Measurements from ENCODE around the gene TM4SF20.
"Not testable (repeated sequence)": the region's sequence is repeated elsewhere in the genome, so short reads cannot be mapped to it uniquely, and the experiment has no call there.

The TM4SF20 gene

GRCh38 chr2:227398684-227399670 lies 19.9 kb upstream of the TM4SF20 start:
- DNase-seq, result no peak

GRCh38 chr2:227397562-227397961 lies 18.5 kb upstream of the TM4SF20 start:
- no peak for DNase-seq

- no peak for DNase-seq
Measured at GRCh38 chr2:227395556-227395955, 16.4 kb upstream of the TM4SF20 start.

- DNase-seq, result no peak
Measured at GRCh38 chr2:227394401-227394800, 15.3 kb upstream of the TM4SF20 start.

GRCh38 chr2:227390468-227391256 lies 11.6 kb upstream of the TM4SF20 start:
- no peak for DNase-seq

- DNase-seq, result no peak
Measured at GRCh38 chr2:227389661-227390060, 10.6 kb upstream of the TM4SF20 start.

- DNase-seq, result no peak
Measured at GRCh38 chr2:227389231-227389630, 10.1 kb upstream of the TM4SF20 start.

GRCh38 chr2:227388537-227389011 lies 9.5 kb upstream of the TM4SF20 start:
- DNase-seq, result no peak

GRCh38 chr2:227387583-227387982 lies 8.5 kb upstream of the TM4SF20 start, which contains the start of gene SCYGR1:
Gene SCYGR1, minus strand, starts transcription at chr2:227387949. Its CDS starts 0 bp downstream, at chr2:227387949.
- not testable (repeated sequence) for DNase-seq

GRCh38 chr2:227386630-227387029 lies 7.5 kb upstream of the TM4SF20 start:
- no peak for DNase-seq

- DNase-seq, result no peak
Measured at GRCh38 chr2:227383686-227384085, 4.6 kb upstream of the TM4SF20 start.

- not testable (repeated sequence) for DNase-seq
Measured at GRCh38 chr2:227382241-227382835, 3.2 kb upstream of the TM4SF20 start.

- DNase-seq, result no peak
Measured at GRCh38 chr2:227378371-227378782, 729 bp downstream of the TM4SF20 start.

GRCh38 chr2:227377467-227378351 lies 1.4 kb downstream of the TM4SF20 start:
- no peak for DNase-seq

- no peak for DNase-seq
Measured at GRCh38 chr2:227376656-227377396, 2.3 kb downstream of the TM4SF20 start.

GRCh38 chr2:227374158-227374557 lies 4.9 kb downstream of the TM4SF20 start:
- no peak for DNase-seq

- DNase-seq, result no peak
Measured at GRCh38 chr2:227373389-227373788, 5.7 kb downstream of the TM4SF20 start.

- no peak for DNase-seq
Measured at GRCh38 chr2:227370791-227371312, 8.3 kb downstream of the TM4SF20 start.

- DNase-seq, result no peak
Measured at GRCh38 chr2:227370092-227370491, 9.0 kb downstream of the TM4SF20 start.

GRCh38 chr2:227368574-227368973 lies 10.5 kb downstream of the TM4SF20 start:
- no peak for DNase-seq

- no peak for DNase-seq
Measured at GRCh38 chr2:227367427-227367795, 11.7 kb downstream of the TM4SF20 start.
